HL-60 (cell line): ENCODE results near the gene MXD3.

Experiments used
- DNase-seq, 2 experiments: peaks; one replicate each; pipeline ENCODE4 v3.0.0-alpha.2; 2010 to 2020; ENCODE audit warnings: low read depth in 1 of 2, low spot score in 1 of 2
- H3K27ac ChIP-seq: fragments of 250-450 bp; sonication (Bioruptor Pico); replicated peaks from 2 replicates; pipeline ENCODE4 v1.5.1; 2020; ENCODE audit warnings: mild to moderate bottlenecking, moderate library complexity
- H3K27me3 ChIP-seq: fragments of 250-450 bp; sonication (Bioruptor Pico); 2 replicates; pipeline ENCODE4 v1.5.1; 2021; ENCODE audit warnings: mild to moderate bottlenecking, moderate library complexity; ENCODE audit not compliant: insufficient read depth, poor library complexity, severe bottlenecking
- H3K4me3 ChIP-seq: replicated peaks from 2 replicates; pipeline ENCODE4 v1.5.1; 2011; ENCODE audit warnings: mild to moderate bottlenecking, control low read depth, low read length; ENCODE audit not compliant: insufficient read depth
- CTCF ChIP-seq: IDR thresholded peaks from one replicate; pipeline ENCODE4 v1.5.1; 2011; ENCODE audit warnings: low read length, control low read depth, inconsistent platforms; ENCODE audit not compliant: insufficient read depth
- GABPA ChIP-seq: IDR thresholded peaks from 2 replicates; pipeline ENCODE4 v1.6.1; 2012; ENCODE audit warnings: low read depth
- POLR2AphosphoS5 ChIP-seq: IDR thresholded peaks from 2 replicates; pipeline ENCODE4 v1.6.1; 2012; ENCODE audit warnings: low read depth
- REST ChIP-seq: IDR thresholded peaks from 2 replicates; pipeline ENCODE4 v1.6.1; 2012; ENCODE audit warnings: low read depth; ENCODE audit not compliant: insufficient replicate concordance
- SPI1 ChIP-seq: IDR thresholded peaks from 2 replicates; pipeline ENCODE4 v1.6.1; 2012; ENCODE audit warnings: low read depth, mild to moderate bottlenecking, borderline replicate concordance

The MXD3 gene

GRCh38 chr5:177310757-177311391 lies 824 bp downstream of the MXD3 start:
- peak; percentile 37; the same call in 1 of the 2 replicates for TF ChIP-seq SPI1
- TF ChIP-seq CTCF = no peak
- TF ChIP-seq GABPA = no peak
- TF ChIP-seq POLR2AphosphoS5 = peak; percentile 78
- H3K4me3 ChIP-seq = peak overlapping the region; percentile 74
- peak overlapping the region; percentile 90; the same call in 1 of the 2 replicates for H3K27ac ChIP-seq
- peak; percentile 72 to 89 for DNase-seq
- no peaks in the 10 kb centered on the region for H3K27me3 ChIP-seq

- no peak overlapping the region for H3K27ac ChIP-seq
- DNase-seq = no peak
- no peaks in the 10 kb centered on the region for H3K27me3 ChIP-seq
- TF ChIP-seq SPI1 = no peak
- TF ChIP-seq GABPA = no peak
- TF ChIP-seq REST = no peak
- no peak for TF ChIP-seq POLR2AphosphoS5
- no peak for TF ChIP-seq CTCF
- H3K4me3 ChIP-seq = peak overlapping the region; percentile 74
Observed at GRCh38 chr5:177310332-177310731, 1.4 kb downstream of the MXD3 start.

GRCh38 chr5:177309351-177310191 lies 2.1 kb downstream of the MXD3 start:
- DNase-seq = peak in 1 of 2 experiments; percentile 74
- 0 out of 2 replicates have a peak, but pooled peaks have one; percentile 38 for TF ChIP-seq POLR2AphosphoS5
- TF ChIP-seq CTCF = peak; percentile 94
- no peak for TF ChIP-seq SPI1
- TF ChIP-seq GABPA = no peak
- TF ChIP-seq REST = no peak
- Histone ChIP-seq H3K4me3 (no peak overlapping the region), H3K27me3 (no peaks in the 10 kb centered on the region), H3K27ac (peak overlapping the region; percentile 91)
